Activated naive CD4-positive, alpha-beta T cell treated with anti-CD3 and anti-CD28 coated beads, Interleukin-2, amount 50 U/mL, for 24 hours (primary cell): ENCODE results near the gene KCNJ10.
A peak's percentile ranks its signal among the peaks of the same experiment; 100 is the strongest.

Source experiments
- H3K27ac Mint-ChIP-seq: one replicate; pipeline ENCODE4 v1.8.0; 2021; ENCODE audit warnings: mild to moderate bottlenecking, mixed read lengths
- H3K27me3 Mint-ChIP-seq: one replicate; pipeline ENCODE4 v1.8.0; 2021; ENCODE audit warnings: mixed read lengths
- H3K36me3 Mint-ChIP-seq: one replicate; pipeline ENCODE4 v1.8.0; 2021; ENCODE audit warnings: mixed read lengths
- H3K4me1 Mint-ChIP-seq: one replicate; pipeline ENCODE4 v1.8.0; 2021; ENCODE audit warnings: mixed read lengths
- H3K4me3 Mint-ChIP-seq: one replicate; pipeline ENCODE4 v1.8.0; 2021; ENCODE audit warnings: mild to moderate bottlenecking, mixed read lengths
- H3K9me3 Mint-ChIP-seq: one replicate; pipeline ENCODE4 v1.8.0; 2021; ENCODE audit warnings: mixed read lengths

Gene KCNJ10

GRCh38 chr1:160080381-160081100, 10.6 kb upstream of the KCNJ10 start:
- H3K9me3 Mint-ChIP-seq: no peaks in the 10 kb centered on the region
- peaks cover 10% of the 10 kb centered on the region for H3K4me1 Mint-ChIP-seq
- H3K4me3 Mint-ChIP-seq: no peak overlapping the region
- H3K27me3 Mint-ChIP-seq: peaks cover 38% of the 10 kb centered on the region
- H3K27ac Mint-ChIP-seq: no peak overlapping the region
- no peaks in the 10 kb centered on the region for H3K36me3 Mint-ChIP-seq

DNA sequence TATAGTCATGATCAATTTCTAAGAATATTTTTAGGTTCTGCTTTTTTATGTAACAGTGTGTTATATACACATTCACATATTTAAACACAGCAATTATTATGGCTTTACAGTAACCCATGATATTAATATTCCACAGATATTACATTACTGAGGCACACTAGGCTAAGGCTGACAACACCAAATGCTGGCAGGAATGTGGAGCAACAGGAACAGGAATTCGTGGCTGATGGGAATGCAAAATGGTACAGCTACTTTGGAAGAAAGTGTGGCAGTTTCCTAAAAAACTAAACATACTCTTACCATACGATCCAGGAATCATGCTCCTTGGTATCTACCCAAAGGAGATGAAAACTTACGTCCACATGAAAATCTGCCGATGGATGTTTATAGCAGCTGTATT, 9.5 kb upstream of the KCNJ10 start:
- peaks cover 38% of the 10 kb centered on the region for H3K27me3 Mint-ChIP-seq
- peaks cover 8% of the 10 kb centered on the region for H3K4me1 Mint-ChIP-seq
- H3K27ac Mint-ChIP-seq: no peak overlapping the region
- H3K9me3 Mint-ChIP-seq: no peaks in the 10 kb centered on the region
- no peaks in the 10 kb centered on the region for H3K36me3 Mint-ChIP-seq
- H3K4me3 Mint-ChIP-seq: no peak overlapping the region

- Mint-ChIP-seq H3K4me1 (peaks cover 3% of the 10 kb centered on the region), H3K27ac (peak overlapping the region; percentile 65), H3K9me3 (no peaks in the 10 kb centered on the region), H3K4me3 (no peak overlapping the region), H3K36me3 (no peaks in the 10 kb centered on the region), H3K27me3 (peaks cover 38% of the 10 kb centered on the region)
These were observed 8.7 kb upstream of the KCNJ10 start for GRCh38 chr1:160078512-160079195.

GRCh38 chr1:160077486-160077885, 7.5 kb upstream of the KCNJ10 start:
- Mint-ChIP-seq H3K4me1 (peaks cover 3% of the 10 kb centered on the region), H3K27me3 (peaks cover 43% of the 10 kb centered on the region), H3K4me3 (no peak overlapping the region), H3K36me3 (no peaks in the 10 kb centered on the region), H3K27ac (peak overlapping the region; percentile 9), H3K9me3 (no peaks in the 10 kb centered on the region)

DNA sequence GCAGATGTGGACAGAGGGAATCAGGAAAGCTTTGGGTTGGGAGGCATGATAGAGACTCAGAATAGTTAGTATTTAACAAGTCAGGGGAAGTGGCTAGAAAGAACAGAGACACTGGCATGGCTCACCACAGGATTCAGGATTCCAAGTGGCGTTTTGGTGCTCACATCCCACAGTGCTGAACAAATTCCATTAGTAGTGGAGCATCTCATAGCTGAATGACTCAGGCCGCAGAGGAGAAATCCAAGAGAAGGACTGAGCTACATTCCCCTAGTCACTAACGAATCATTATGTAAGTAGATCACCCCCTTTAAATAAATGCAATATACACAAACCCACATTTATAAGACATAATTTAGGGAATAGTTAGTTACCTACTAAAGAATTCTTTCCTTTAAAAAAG, 6.3 kb upstream of the KCNJ10 start:
- peaks cover 39% of the 10 kb centered on the region for H3K27me3 Mint-ChIP-seq
- H3K4me1 Mint-ChIP-seq: peaks cover 3% of the 10 kb centered on the region
- H3K9me3 Mint-ChIP-seq: no peaks in the 10 kb centered on the region
- H3K36me3 Mint-ChIP-seq: no peaks in the 10 kb centered on the region
- H3K27ac Mint-ChIP-seq: no peak overlapping the region
- no peak overlapping the region for H3K4me3 Mint-ChIP-seq

GRCh38 chr1:160075836-160076235, 5.9 kb upstream of the KCNJ10 start:
- H3K27me3 Mint-ChIP-seq: peaks cover 34% of the 10 kb centered on the region
- no peak overlapping the region for H3K27ac Mint-ChIP-seq
- H3K36me3 Mint-ChIP-seq: no peaks in the 10 kb centered on the region
- H3K9me3 Mint-ChIP-seq: no peaks in the 10 kb centered on the region
- no peak overlapping the region for H3K4me3 Mint-ChIP-seq
- H3K4me1 Mint-ChIP-seq: peaks cover 3% of the 10 kb centered on the region

DNA sequence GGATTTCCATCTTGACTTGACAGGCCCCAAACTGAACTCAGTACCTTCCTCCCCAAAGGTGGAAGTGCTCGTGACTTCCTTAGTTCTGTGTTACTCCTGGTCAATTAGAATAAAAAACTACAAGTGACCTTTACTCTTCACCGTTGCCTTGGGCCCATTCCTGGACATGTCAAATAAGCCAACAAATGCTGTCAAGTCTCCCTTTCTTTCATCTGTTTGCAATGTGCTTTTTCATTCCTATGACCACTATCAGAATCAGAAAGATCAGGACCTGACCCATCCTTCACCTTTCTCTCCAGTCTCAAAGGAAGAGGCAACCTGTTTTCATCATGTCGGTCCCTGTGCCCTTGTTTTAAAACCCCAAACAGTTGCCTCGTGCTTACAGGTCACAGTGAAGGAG, 4.9 kb upstream of the KCNJ10 start:
- no peaks in the 10 kb centered on the region for H3K36me3 Mint-ChIP-seq
- H3K4me1 Mint-ChIP-seq: peaks cover 11% of the 10 kb centered on the region
- H3K9me3 Mint-ChIP-seq: no peaks in the 10 kb centered on the region
- H3K27ac Mint-ChIP-seq: no peak overlapping the region
- H3K27me3 Mint-ChIP-seq: peaks cover 27% of the 10 kb centered on the region
- no peak overlapping the region for H3K4me3 Mint-ChIP-seq

DNA sequence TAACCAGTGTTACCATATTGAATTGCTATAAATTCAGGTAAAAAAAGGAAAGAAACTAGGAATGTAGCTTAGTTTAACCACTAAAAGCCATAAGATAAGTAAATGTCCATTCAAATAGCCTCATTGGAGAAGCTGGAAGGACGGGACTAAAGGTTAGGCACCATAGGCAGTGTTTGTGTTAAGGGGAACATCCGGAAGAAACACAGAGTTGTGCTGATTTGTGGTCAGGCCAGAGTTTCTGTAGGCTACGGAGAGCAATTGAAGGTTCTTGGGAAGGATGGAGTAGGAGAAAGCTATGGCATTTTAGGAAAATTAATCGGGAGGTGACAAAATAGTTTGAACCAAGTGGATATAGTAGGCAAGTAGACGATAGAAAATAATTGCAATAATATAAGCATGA, 1.3 kb upstream of the KCNJ10 start:
- Mint-ChIP-seq H3K4me3 (no peak overlapping the region), H3K27me3 (peaks cover 15% of the 10 kb centered on the region), H3K27ac (no peak overlapping the region), H3K9me3 (no peaks in the 10 kb centered on the region), H3K36me3 (no peaks in the 10 kb centered on the region), H3K4me1 (peaks cover 12% of the 10 kb centered on the region)

GRCh38 chr1:160070243-160071163, 543 bp upstream of the KCNJ10 start:
- peaks cover 12% of the 10 kb centered on the region for H3K4me1 Mint-ChIP-seq
- H3K4me3 Mint-ChIP-seq: peak overlapping the region; percentile 97
- no peaks in the 10 kb centered on the region for H3K36me3 Mint-ChIP-seq
- peaks cover 13% of the 10 kb centered on the region for H3K27me3 Mint-ChIP-seq
- no peaks in the 10 kb centered on the region for H3K9me3 Mint-ChIP-seq
- peak overlapping the region; percentile 60 for H3K27ac Mint-ChIP-seq

DNA sequence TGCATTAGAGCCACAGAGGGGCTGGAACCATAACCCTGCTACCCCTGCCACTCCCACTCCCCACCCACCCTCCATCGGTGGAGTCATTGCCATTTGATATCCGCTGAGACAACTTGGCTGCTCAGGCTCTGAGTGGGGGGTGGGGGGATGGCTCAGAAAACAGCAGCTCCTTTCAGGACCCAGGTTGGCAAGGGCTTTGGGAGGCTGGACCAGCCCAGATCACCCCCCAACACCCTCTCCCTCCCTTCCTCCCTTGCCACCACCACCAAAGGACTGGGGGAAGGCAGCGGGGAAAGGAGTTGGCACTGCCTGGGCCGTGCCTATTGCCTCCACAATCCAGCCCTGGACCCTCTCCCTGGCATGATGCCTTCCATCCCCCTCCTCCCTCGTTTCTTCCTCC, 1.7 kb downstream of the KCNJ10 start:
- H3K27me3 Mint-ChIP-seq: peaks cover 12% of the 10 kb centered on the region
- H3K27ac Mint-ChIP-seq: no peak overlapping the region
- peaks cover 12% of the 10 kb centered on the region for H3K4me1 Mint-ChIP-seq
- no peak overlapping the region for H3K4me3 Mint-ChIP-seq
- H3K36me3 Mint-ChIP-seq: no peaks in the 10 kb centered on the region
- H3K9me3 Mint-ChIP-seq: no peaks in the 10 kb centered on the region

- Mint-ChIP-seq H3K27ac (no peak overlapping the region), H3K27me3 (peaks cover 6% of the 10 kb centered on the region), H3K4me3 (no peak overlapping the region), H3K9me3 (no peaks in the 10 kb centered on the region), H3K36me3 (no peaks in the 10 kb centered on the region), H3K4me1 (peaks cover 12% of the 10 kb centered on the region)
These were observed 2.9 kb downstream of the KCNJ10 start for GRCh38 chr1:160066829-160067745.

GRCh38 chr1:160064746-160065145, 5.2 kb downstream of the KCNJ10 start:
- Mint-ChIP-seq H3K36me3 (no peaks in the 10 kb centered on the region), H3K27me3 (no peaks in the 10 kb centered on the region), H3K4me3 (no peak overlapping the region)

DNA sequence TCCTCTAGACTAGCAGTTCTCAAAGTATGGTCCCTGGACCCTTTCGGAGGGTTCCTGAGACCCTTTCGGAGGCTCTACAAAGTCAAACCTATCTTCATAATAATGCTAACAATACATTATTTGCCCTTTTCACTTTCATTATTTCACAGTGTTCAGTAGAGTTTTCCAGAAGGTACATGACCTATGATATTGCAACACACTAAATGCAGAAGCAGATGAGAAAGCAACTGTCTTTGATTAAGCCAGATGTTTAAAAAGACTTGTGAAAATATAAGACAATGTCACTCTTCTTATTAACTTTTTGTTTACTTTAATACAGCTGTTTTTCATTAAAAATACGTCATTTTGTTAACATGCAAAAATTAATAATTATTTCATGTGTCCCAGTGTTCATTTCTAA, 5.8 kb downstream of the KCNJ10 start:
- no peak overlapping the region for H3K4me3 Mint-ChIP-seq
- no peaks in the 10 kb centered on the region for H3K27me3 Mint-ChIP-seq

More at GRCh38 chr1:160064746-160065145, 5.2 kb downstream of the KCNJ10 start:
- Mint-ChIP-seq H3K9me3 (no peaks in the 10 kb centered on the region), H3K27ac (no peak overlapping the region), H3K4me1 (peaks cover 3% of the 10 kb centered on the region)

DNA sequence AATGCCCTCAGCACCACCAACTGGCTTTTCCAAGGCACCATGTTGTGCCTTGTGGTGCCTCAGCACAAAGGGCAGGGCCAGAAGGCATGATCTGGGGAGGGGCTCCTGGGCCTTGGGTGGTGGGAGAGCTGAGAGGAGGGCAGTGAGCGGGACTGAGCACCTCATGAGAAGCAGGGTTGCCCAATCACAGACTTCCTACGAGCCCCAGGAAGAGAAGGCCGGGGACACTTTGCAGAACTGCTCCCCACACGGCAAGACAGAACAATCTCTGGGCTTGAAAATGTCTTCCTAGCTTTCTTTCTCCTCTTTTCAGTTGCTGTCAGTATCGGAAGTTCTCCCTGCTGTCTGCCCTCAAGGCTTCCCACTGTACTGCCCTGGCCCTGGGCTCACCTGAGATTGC, 6.8 kb downstream of the KCNJ10 start:
- Mint-ChIP-seq H3K27ac (no peak overlapping the region), H3K4me3 (no peak overlapping the region), H3K27me3 (no peaks in the 10 kb centered on the region)

More for the DNA sequence above, 5.8 kb downstream of the KCNJ10 start:
- no peaks in the 10 kb centered on the region for H3K36me3 Mint-ChIP-seq
- H3K4me1 Mint-ChIP-seq: no peaks in the 10 kb centered on the region
- no peaks in the 10 kb centered on the region for H3K9me3 Mint-ChIP-seq
- no peak overlapping the region for H3K27ac Mint-ChIP-seq

DNA sequence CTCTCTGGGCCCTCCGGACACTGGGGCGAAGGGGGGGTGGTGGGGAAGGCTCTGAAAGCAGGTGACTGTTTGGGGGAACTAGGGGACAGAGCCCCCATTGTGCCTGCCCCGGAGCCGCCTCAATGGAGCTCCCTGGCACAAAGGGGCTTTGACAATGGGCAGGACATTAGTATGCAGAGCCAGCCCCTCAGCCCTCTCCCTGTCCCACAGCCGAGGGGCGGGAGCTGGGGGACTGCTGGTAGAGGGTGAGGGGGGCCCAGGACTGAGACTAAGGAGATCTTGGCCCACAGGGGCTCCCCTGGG, 7.8 kb downstream of the KCNJ10 start:
- Mint-ChIP-seq H3K27me3 (no peaks in the 10 kb centered on the region), H3K9me3 (no peaks in the 10 kb centered on the region), H3K4me1 (no peaks in the 10 kb centered on the region), H3K4me3 (no peak overlapping the region), H3K27ac (no peak overlapping the region), H3K36me3 (no peaks in the 10 kb centered on the region)

More for the DNA sequence above, 6.8 kb downstream of the KCNJ10 start:
- Mint-ChIP-seq H3K4me1 (no peaks in the 10 kb centered on the region), H3K9me3 (no peaks in the 10 kb centered on the region), H3K36me3 (no peaks in the 10 kb centered on the region)
